MCF 10A (cell line): ENCODE results near the gene PPM1A. TPM values are rescaled to one million over a fixed set of nuclear protein-coding genes. Genes with fewer than 3 reads are reported as not detected.

Experiments
- BruUV-seq: library from RNA; stranded (reverse); fragments of 400-500 nt; replicated peaks from 2 replicates; lab custom pipeline; 2021; lab: Mats Ljungman, UMichigan
- CTCF ChIA-PET: fragments of 300-600 bp; sonication (Branson Sonifier 250); formaldehyde crosslinking; extraction: SDS; loops from one replicate; lab custom pipeline; 2021; ENCODE audit warnings: antibody characterized with exemption, inconsistent platforms; lab: Yijun Ruan, JAX
- POLR2A ChIA-PET: fragments of 300-600, 350-650 bp; sonication (Branson Sonifier 250); formaldehyde crosslinking; extraction: SDS; loops from one replicate; lab custom pipeline; 2020; ENCODE audit warnings: antibody characterized with exemption, inconsistent platforms; lab: Yijun Ruan, JAX
- DNase-seq: peaks from one replicate; pipeline ENCODE4 v3.0.0-alpha.2; 2018; ENCODE audit not compliant: unreplicated experiment
- H3K27ac Mint-ChIP-seq: one replicate; pipeline ENCODE4 v1.8.0; 2022; ENCODE audit warnings: mild to moderate bottlenecking, low read depth, mixed read lengths; ENCODE audit not compliant: unreplicated experiment
- H3K27me3 Mint-ChIP-seq: one replicate; pipeline ENCODE4 v1.8.0; 2022; ENCODE audit warnings: mixed read lengths; ENCODE audit not compliant: insufficient read depth, unreplicated experiment
- H3K36me3 Mint-ChIP-seq: one replicate; pipeline ENCODE4 v1.8.0; 2022; ENCODE audit warnings: mild to moderate bottlenecking, moderate library complexity, mixed read lengths; ENCODE audit not compliant: insufficient read depth, unreplicated experiment
- H3K4me1 Mint-ChIP-seq: one replicate; pipeline ENCODE4 v1.8.0; 2022; ENCODE audit warnings: mixed read lengths; ENCODE audit not compliant: insufficient read depth, unreplicated experiment
- H3K4me3 Mint-ChIP-seq: one replicate; pipeline ENCODE4 v1.8.0; 2022; ENCODE audit warnings: mild to moderate bottlenecking, moderate library complexity, mixed read lengths; ENCODE audit not compliant: unreplicated experiment
- H3K9me3 Mint-ChIP-seq: one replicate; pipeline ENCODE4 v1.8.0; 2022; ENCODE audit warnings: mixed read lengths; ENCODE audit not compliant: unreplicated experiment
- intact Hi-C: fragments of 100-400 bp; cut with micrococcal nuclease; formaldehyde crosslinking; loops from 2 replicates; pipeline ENCODE4 v1.14.1; 2022
- total RNA-seq: library from RNA; stranded (reverse); gene quantifications from 2 replicates; pipeline ENCODE4 v1.2.3, GENCODE V29; 2022
- TF ChIP-seq, protein P1 (sequence below): fragments of 200-600 bp; IDR thresholded peaks from one replicate; pipeline ENCODE4 v1.8.0; 2022; ENCODE audit warnings: antibody characterized with exemption, mild to moderate bottlenecking; ENCODE audit not compliant: unreplicated experiment

The PPM1A gene
- total RNA-seq, 1 experiment from 2014 or later, result 50.4 TPM

DNA sequence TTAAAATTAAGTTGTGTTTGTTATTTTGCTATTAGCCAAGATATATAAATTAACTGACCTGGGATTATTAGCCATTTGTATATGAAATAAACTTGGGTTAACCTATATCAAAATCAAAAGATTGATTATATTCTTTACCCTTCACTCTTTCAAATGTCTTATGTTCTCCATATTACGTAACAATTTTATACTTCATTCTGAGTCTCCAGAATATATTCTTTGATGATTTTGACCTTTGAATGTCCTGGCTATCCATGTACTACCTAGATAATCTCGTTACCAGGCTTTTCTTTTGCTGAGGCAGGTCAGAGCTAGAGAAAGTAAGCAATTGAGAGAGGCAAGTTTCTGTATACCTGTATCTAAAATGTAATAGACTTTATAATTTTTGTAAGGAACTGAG lies 3.6 kb downstream of the PPM1A start:
- TF ChIP-seq, protein P1, sequence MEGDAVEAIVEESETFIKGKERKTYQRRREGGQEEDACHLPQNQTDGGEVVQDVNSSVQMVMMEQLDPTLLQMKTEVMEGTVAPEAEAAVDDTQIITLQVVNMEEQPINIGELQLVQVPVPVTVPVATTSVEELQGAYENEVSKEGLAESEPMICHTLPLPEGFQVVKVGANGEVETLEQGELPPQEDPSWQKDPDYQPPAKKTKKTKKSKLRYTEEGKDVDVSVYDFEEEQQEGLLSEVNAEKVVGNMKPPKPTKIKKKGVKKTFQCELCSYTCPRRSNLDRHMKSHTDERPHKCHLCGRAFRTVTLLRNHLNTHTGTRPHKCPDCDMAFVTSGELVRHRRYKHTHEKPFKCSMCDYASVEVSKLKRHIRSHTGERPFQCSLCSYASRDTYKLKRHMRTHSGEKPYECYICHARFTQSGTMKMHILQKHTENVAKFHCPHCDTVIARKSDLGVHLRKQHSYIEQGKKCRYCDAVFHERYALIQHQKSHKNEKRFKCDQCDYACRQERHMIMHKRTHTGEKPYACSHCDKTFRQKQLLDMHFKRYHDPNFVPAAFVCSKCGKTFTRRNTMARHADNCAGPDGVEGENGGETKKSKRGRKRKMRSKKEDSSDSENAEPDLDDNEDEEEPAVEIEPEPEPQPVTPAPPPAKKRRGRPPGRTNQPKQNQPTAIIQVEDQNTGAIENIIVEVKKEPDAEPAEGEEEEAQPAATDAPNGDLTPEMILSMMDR, result no peak
- CTCF ChIA-PET, result no interaction called here
- Mint-ChIP-seq H3K9me3 (no peaks in the 10 kb centered on the region), H3K27ac (no peak overlapping the region), H3K27me3 (no peaks in the 10 kb centered on the region), H3K4me3 (no peak overlapping the region), H3K4me1 (peaks cover 31% of the 10 kb centered on the region), H3K36me3 (no peaks in the 10 kb centered on the region)
- no TSS peak for BruUV-seq
- no peak for DNase-seq
- POLR2A ChIA-PET, result interaction anchor here (0.8 to 2.8 kb wide), 5 partner anchors 10 to 1219 kb away, joined by 3 to 16 read pairs (median 3); partner anchors contain the start of gene PCNX4
- intact Hi-C loops, result loop anchor here (10.0 kb wide), 1 partner anchor 158 kb away; the partner anchor contains the start of gene PCNX4

DNA sequence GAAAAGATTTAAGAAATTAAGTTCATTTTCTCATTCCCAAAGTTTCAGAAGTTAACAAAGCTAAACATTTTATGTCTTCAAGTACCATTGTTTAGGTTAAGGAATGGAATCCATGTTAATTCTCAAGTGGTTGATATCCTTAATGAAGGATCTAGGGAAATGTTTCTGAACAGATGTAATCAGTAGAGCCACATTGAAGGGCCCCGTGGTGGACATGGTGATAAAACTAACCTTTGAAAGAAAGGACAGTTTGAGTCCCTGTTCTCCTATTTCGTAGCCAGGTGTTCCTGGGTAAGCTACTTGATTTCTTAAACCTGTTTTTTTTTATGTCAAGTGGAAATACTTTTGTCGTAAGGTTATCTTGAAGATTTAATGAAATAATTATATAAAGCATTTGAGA lies 4.6 kb downstream of the PPM1A start:
- Mint-ChIP-seq H3K4me3 (no peak overlapping the region), H3K4me1 (peaks cover 26% of the 10 kb centered on the region), H3K36me3 (no peaks in the 10 kb centered on the region), H3K9me3 (no peaks in the 10 kb centered on the region), H3K27ac (no peak overlapping the region), H3K27me3 (no peaks in the 10 kb centered on the region)
- intact Hi-C loops, result loop anchor here (10.0 kb wide), 1 partner anchor 159 kb away; the partner anchor contains the start of gene PCNX4
- BruUV-seq, result no TSS peak
- no peak for DNase-seq
- ChIA-PET POLR2A (interaction anchor here (0.7 to 1.7 kb wide), 3 partner anchors 9 to 56 kb away, joined by 3 to 5 read pairs (median 4); no protein-coding TSS in a partner anchor), CTCF (no interaction called here)
- TF ChIP-seq, protein P1, result no peak

DNA sequence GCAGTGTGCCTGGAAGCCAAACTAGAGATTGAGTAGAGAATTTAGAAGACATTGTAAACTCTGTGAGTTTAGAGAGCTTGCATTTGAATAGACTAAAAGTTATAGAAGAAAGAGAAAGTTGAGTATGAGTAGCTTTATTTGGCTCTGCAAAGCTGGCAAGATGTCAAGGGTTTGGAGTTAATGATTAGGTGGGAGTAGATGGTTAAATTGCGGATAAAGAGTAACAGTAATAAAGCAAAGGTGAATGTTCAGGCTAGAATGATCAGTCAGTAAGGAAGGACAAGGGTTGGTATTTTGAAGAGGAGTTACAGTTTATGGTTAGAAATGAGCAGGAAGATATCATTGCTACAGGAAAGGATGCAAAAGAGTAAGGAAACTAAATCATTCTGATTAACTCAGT lies 5.2 kb downstream of the PPM1A start:
- intact Hi-C loops, result loop anchor here (10.0 kb wide), 1 partner anchor 159 kb away; the partner anchor contains the start of gene PCNX4
- no peaks in the 10 kb centered on the region for H3K36me3 Mint-ChIP-seq
- no peak for DNase-seq
- CTCF ChIA-PET, result interaction anchor here (0.5 to 0.7 kb wide), 2 partner anchors 77 to 336 kb away, joined by 3 read pairs; no protein-coding TSS in a partner anchor
- no peaks in the 10 kb centered on the region for H3K27me3 Mint-ChIP-seq
- no peak overlapping the region for H3K4me3 Mint-ChIP-seq
- no TSS peak for BruUV-seq
- no peak overlapping the region for H3K27ac Mint-ChIP-seq
- peaks cover 26% of the 10 kb centered on the region for H3K4me1 Mint-ChIP-seq
- TF ChIP-seq, protein P1, result no peak
- POLR2A ChIA-PET, result interaction anchor here (0.7 to 2.2 kb wide), 5 partner anchors 8 to 182 kb away, joined by 3 to 7 read pairs (median 4); no protein-coding TSS in a partner anchor
- H3K9me3 Mint-ChIP-seq, result no peaks in the 10 kb centered on the region

DNA sequence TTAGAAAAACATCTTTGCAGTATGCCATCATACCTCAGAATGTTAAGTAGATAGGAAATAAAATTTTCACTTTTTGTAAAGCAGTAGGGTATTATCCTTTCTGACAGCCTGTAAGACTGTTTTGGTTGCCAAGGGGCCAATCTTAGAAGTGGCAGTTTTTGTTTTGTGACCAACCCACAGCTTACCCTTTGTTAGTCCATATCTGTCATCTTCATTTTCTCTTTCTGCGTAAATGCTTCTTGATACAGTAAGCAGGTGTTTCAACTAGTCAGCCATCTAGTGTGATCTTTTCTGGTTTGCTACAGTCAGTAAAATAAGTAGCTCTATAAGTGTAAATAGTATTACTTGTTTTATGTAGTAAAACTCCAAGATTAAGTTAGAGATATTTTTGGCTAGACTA lies 8.8 kb downstream of the PPM1A start:
- H3K36me3 Mint-ChIP-seq, result no peaks in the 10 kb centered on the region
- DNase-seq, result no peak
- ChIA-PET POLR2A (interaction anchor here (0.5 to 2.6 kb wide), 2 partner anchors 9 to 465 kb away, joined by 3 to 17 read pairs; partner anchors contain the start of gene PPM1A), CTCF (interaction anchor here (0.6 kb wide), 1 partner anchor 1042 kb away, joined by 3 read pairs; no protein-coding TSS in a partner anchor)
- no peak overlapping the region for H3K27ac Mint-ChIP-seq
- no TSS peak for BruUV-seq
- TF ChIP-seq, protein P1, result no peak
- H3K9me3 Mint-ChIP-seq, result no peaks in the 10 kb centered on the region
- no peaks in the 10 kb centered on the region for H3K27me3 Mint-ChIP-seq
- intact Hi-C loops, result loop anchor here (10.0 kb wide), 1 partner anchor 163 kb away; the partner anchor contains the start of gene PCNX4
- no peak overlapping the region for H3K4me3 Mint-ChIP-seq
- H3K4me1 Mint-ChIP-seq, result peaks cover 7% of the 10 kb centered on the region
